SHP77 treated with DMSO at 0.1 percent for 48 hours (cell line): ENCODE data around the gene PABPN1L.

Experiments used
- DNase-seq: peaks from one replicate; lab custom pipeline; 2025; lab: John Stamatoyannopoulos, UW

The PABPN1L gene

GRCh38 chr16:88848557-88848956 is 17.9 kb downstream of the PABPN1L start:
- DNase-seq = no peak

- DNase-seq = no peak
Observed at GRCh38 chr16:88847654-88848053, 18.8 kb downstream of the PABPN1L start.

GRCh38 chr16:88846088-88846487 is 20.4 kb downstream of the PABPN1L start:
- DNase-seq = no peak

- no peak for DNase-seq
Observed at GRCh38 chr16:88844419-88845036, 21.9 kb downstream of the PABPN1L start.

GRCh38 chr16:88843256-88843655 is 23.2 kb downstream of the PABPN1L start:
- DNase-seq = no peak

GRCh38 chr16:88842806-88843205 is 23.7 kb downstream of the PABPN1L start:
- no peak for DNase-seq

GRCh38 chr16:88842308-88842756 is 24.1 kb downstream of the PABPN1L start:
- no peak for DNase-seq

GRCh38 chr16:88841521-88842307 is 24.7 kb downstream of the PABPN1L start:
- no peak for DNase-seq

GRCh38 chr16:88840600-88841215 is 25.8 kb downstream of the PABPN1L start:
- no peak for DNase-seq

- DNase-seq = no peak
Observed at GRCh38 chr16:88839745-88840599, 26.5 kb downstream of the PABPN1L start.

- no peak for DNase-seq
Observed at GRCh38 chr16:88839026-88839529, 27.4 kb downstream of the PABPN1L start.

GRCh38 chr16:88838566-88838965 is 27.9 kb downstream of the PABPN1L start:
- DNase-seq = no peak

- DNase-seq = no peak
Observed at GRCh38 chr16:88837806-88838205, 28.7 kb downstream of the PABPN1L start.

GRCh38 chr16:88836791-88837190 is 29.7 kb downstream of the PABPN1L start:
- no peak for DNase-seq

GRCh38 chr16:88835818-88836217 is 30.6 kb downstream of the PABPN1L start:
- no peak for DNase-seq

GRCh38 chr16:88835383-88835782 is 31.1 kb downstream of the PABPN1L start:
- no peak for DNase-seq

- DNase-seq = no peak
Observed at GRCh38 chr16:88834670-88835069, 31.8 kb downstream of the PABPN1L start.

- DNase-seq = no peak
Observed at GRCh38 chr16:88833086-88833485, 33.4 kb downstream of the PABPN1L start.

GRCh38 chr16:88831838-88832237 is 34.6 kb downstream of the PABPN1L start:
- DNase-seq = no peak

GRCh38 chr16:88830783-88831182 is 35.7 kb downstream of the PABPN1L start:
- DNase-seq = no peak

GRCh38 chr16:88830258-88830657 is 36.2 kb downstream of the PABPN1L start:
- DNase-seq = no peak

- DNase-seq = no peak
Observed at GRCh38 chr16:88828711-88829110, 37.7 kb downstream of the PABPN1L start.
